ENCODE measurements around the gene PSMD14. TPM values are rescaled to one million over a fixed set of nuclear protein-coding genes. Genes with fewer than 3 reads are reported as not detected.
A peak's percentile ranks its signal among the peaks of the same experiment; 100 is the strongest.

Gene PSMD14
- total RNA-seq (66.6 and 71.0 TPM in 2 replicates), polyA plus RNA-seq (66.9 and 70.2 TPM in 2 replicates)

DNA sequence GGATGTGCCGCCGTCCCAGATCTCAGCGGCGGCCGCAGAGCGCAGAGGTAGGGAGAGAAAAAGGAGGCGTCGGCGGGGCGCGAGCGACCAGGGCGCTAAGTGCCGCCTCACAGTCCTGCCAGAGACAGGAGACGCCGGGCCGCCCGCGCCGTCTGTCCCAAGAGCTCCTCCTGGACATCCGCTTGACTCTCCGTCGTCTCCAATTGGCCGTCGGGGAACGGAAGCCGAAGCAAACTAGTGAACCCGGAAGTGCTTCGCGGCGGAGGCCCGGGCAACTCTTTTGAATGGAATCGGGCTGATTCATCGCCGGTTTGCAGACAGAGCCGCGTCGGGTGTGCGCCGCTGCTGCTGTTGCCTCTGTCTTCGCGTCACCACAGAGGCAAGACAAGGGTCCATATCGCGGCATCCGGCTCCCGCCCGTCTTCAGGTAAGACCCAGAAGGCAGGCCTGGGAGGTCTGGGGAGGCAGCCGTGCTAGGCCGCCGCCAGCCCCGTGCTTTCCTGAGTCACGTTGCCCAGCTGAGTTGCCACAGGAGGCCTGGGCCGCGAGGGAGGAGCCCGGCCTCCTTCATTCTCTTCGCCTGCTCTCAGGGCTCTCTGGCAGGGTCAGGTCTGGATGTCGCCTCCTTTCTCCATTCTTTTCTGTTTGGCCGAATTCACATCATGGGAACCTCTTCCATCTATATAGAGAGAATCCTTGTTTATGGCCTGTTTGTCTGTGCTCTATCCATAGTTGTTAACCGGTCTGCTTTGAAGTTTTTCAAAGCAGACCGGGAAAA is at the start of gene PSMD14:
Gene PSMD14, plus strand, starts transcription at position 248 of the 778 bp plus-strand sequence. CDS start 10,401 bp downstream, outside the sequence.
- Histone ChIP-seq H3K4me1 (ENCODE audit: insufficient read depth) (peaks cover 8% of the 10 kb centered on the region), H4K20me1 (ENCODE audit: insufficient read depth, poor library complexity, severe bottlenecking) (no peaks in the 10 kb centered on the region), H3K27ac (peak within 1 kb of the TSS; percentile 96), H3K4me2 (peak within 1 kb of the TSS; percentile 73), H2AFZ (peak within 1 kb of the TSS; percentile 87), H3K4me3 (peak within 1 kb of the TSS; percentile 67), H3K9me3 (ENCODE audit: low read depth) (no peaks in the 10 kb centered on the region), H3K9me2 (replicated peaks; ENCODE audit: insufficient read depth) (no peaks in the 10 kb centered on the region), H3K36me3 (replicated peaks; ENCODE audit: insufficient read depth, low read depth) (no peaks in the 10 kb centered on the region), H3K27me3 (no peaks in the 10 kb centered on the region), H3K79me2 (peaks cover 47% of the 10 kb centered on the region)
- WGBS (ENCODE audit: low lambda C conversion rate, missing lambda C conversion rate), result under 1% methylated on average over 54 of the region's 60 CpGs
- TF ChIP-seq, protein P1, sequence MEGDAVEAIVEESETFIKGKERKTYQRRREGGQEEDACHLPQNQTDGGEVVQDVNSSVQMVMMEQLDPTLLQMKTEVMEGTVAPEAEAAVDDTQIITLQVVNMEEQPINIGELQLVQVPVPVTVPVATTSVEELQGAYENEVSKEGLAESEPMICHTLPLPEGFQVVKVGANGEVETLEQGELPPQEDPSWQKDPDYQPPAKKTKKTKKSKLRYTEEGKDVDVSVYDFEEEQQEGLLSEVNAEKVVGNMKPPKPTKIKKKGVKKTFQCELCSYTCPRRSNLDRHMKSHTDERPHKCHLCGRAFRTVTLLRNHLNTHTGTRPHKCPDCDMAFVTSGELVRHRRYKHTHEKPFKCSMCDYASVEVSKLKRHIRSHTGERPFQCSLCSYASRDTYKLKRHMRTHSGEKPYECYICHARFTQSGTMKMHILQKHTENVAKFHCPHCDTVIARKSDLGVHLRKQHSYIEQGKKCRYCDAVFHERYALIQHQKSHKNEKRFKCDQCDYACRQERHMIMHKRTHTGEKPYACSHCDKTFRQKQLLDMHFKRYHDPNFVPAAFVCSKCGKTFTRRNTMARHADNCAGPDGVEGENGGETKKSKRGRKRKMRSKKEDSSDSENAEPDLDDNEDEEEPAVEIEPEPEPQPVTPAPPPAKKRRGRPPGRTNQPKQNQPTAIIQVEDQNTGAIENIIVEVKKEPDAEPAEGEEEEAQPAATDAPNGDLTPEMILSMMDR (IDR thresholded peaks at IDR 0.05; ENCODE audit: poor library complexity), result no peak
- no peak for TF ChIP-seq EZH2phosphoT487 (IDR thresholded peaks at IDR 0.05; ENCODE audit: low read depth, severe bottlenecking, unreplicated experiment)
- TF ChIP-seq EZH2 (IDR thresholded peaks at IDR 0.05; ENCODE audit: borderline replicate concordance), result no peak
- DNase-seq (ENCODE audit: low spot score), result peak; percentile 95

DNA sequence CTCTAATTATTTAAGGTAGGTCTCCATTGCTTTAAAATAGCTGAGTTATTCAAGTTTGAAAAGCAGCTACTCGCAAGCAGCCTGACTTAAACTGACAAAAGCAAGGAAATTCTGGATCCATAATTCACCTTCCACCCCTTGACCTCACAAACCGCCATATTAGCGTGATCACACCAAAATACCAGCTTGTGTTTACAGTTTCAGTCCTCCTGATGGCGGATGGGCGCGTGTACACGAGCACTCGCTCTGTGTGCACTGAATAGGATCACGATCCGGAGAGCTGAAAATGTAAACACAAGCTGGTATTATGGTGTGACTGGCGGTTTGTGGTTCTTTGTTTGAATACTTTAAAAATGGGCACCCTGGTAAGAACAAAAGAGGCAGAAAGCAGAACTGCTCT is 42.4 kb upstream of the PSMD14 start:
- TF ChIP-seq EZH2phosphoT487 (IDR thresholded peaks at IDR 0.05; ENCODE audit: low read depth, severe bottlenecking, unreplicated experiment) (no peak), EZH2 (IDR thresholded peaks at IDR 0.05; ENCODE audit: borderline replicate concordance) (no peak)
- TF ChIP-seq, protein P1 (IDR thresholded peaks at IDR 0.05; ENCODE audit: poor library complexity), result no peak

DNA sequence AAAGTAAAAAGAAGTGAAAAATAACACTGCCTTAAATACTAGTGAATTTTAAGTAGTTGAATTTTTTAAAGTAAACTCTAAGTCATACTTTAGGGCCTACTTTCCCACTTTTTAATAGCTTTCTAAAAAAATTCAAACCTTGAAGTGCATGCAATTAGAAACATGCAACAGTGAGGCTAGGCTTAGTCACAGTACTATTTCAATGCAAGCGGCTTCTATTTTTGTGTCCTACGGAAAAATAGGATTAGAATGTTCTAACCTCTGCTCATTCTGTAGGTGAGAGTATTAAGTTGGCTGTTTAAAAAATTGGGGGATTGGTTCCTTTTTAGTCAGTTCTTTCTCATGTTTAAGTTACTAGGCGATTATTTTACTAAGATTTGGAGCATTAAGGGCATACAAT is 39.1 kb upstream of the PSMD14 start:
- H3K27me3 ChIP-seq, result no peaks in the 10 kb centered on the region
- no peak for DNase-seq (ENCODE audit: low spot score)
- 96% methylated on average over 3 of the region's 3 CpGs for WGBS (ENCODE audit: low lambda C conversion rate, missing lambda C conversion rate)
- H2AFZ ChIP-seq, result no peak overlapping the region
- H3K9me2 ChIP-seq (replicated peaks; ENCODE audit: insufficient read depth), result no peaks in the 10 kb centered on the region
- H3K4me2 ChIP-seq, result no peak overlapping the region
- H3K4me1 ChIP-seq (ENCODE audit: insufficient read depth), result no peaks in the 10 kb centered on the region
- no peaks in the 10 kb centered on the region for H3K36me3 ChIP-seq (replicated peaks; ENCODE audit: insufficient read depth, low read depth)
- no peak overlapping the region for H3K4me3 ChIP-seq
- no peaks in the 10 kb centered on the region for H3K9me3 ChIP-seq (ENCODE audit: low read depth)
- H3K79me2 ChIP-seq, result no peaks in the 10 kb centered on the region
- TF ChIP-seq EZH2phosphoT487 (IDR thresholded peaks at IDR 0.05; ENCODE audit: low read depth, severe bottlenecking, unreplicated experiment) (no peak), EZH2 (IDR thresholded peaks at IDR 0.05; ENCODE audit: borderline replicate concordance) (no peak)
- TF ChIP-seq, protein P1 (IDR thresholded peaks at IDR 0.05; ENCODE audit: poor library complexity), result no peak
- H3K27ac ChIP-seq, result no peak overlapping the region
- no peaks in the 10 kb centered on the region for H4K20me1 ChIP-seq (ENCODE audit: insufficient read depth, poor library complexity, severe bottlenecking)

More for the DNA sequence above, 42.4 kb upstream of the PSMD14 start:
- Histone ChIP-seq H3K27ac (no peak overlapping the region), H4K20me1 (ENCODE audit: insufficient read depth, poor library complexity, severe bottlenecking) (no peaks in the 10 kb centered on the region), H3K9me3 (ENCODE audit: low read depth) (no peaks in the 10 kb centered on the region), H3K9me2 (replicated peaks; ENCODE audit: insufficient read depth) (no peaks in the 10 kb centered on the region), H3K27me3 (no peaks in the 10 kb centered on the region), H2AFZ (no peak overlapping the region), H3K4me1 (ENCODE audit: insufficient read depth) (no peaks in the 10 kb centered on the region), H3K79me2 (no peaks in the 10 kb centered on the region), H3K4me3 (no peak overlapping the region), H3K4me2 (no peak overlapping the region), H3K36me3 (replicated peaks; ENCODE audit: insufficient read depth, low read depth) (no peaks in the 10 kb centered on the region)
- 92% methylated on average over 11 of the region's 11 CpGs for WGBS (ENCODE audit: low lambda C conversion rate, missing lambda C conversion rate)
- DNase-seq (ENCODE audit: low spot score), result no peak
